Renal cortical epithelial cell (primary cell): Measurements from ENCODE around the gene TMEM106B. TPM values are rescaled to one million over a fixed set of nuclear protein-coding genes. Genes with fewer than 3 reads are reported as not detected.

ENCODE experiments used
- DNase-seq: peaks from one replicate; pipeline ENCODE4 v3.0.0-alpha.2; 2011; ENCODE audit warnings: low read depth
- total RNA-seq: library from RNA; depleted of rRNA; stranded (reverse); fragments of >200 nt; gene quantifications from 2 replicates; pipeline ENCODE4 v1.2.3, GENCODE V29; 2014

Gene TMEM106B
- total RNA-seq, 1 donor from 2014 or later, result 117 TPM

DNA sequence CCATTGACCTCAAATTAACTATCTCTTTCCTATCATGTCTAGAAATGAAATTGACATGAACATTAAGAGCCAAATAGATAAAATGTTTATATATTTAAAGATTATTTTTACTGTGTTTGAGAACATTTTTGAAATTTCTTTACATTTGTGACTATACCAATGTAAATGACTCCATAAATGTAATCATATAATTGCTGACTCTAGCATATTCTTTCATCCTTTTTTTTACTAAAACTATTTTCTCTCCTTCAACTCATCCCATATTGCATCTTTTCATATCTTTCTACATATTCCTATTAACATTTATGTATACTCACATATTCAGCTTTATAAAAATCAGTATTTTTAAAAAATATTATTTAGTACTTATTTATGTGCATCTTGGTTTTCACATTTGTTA is 16.9 kb downstream of the TMEM106B start:
- DNase-seq, result no peak

DNA sequence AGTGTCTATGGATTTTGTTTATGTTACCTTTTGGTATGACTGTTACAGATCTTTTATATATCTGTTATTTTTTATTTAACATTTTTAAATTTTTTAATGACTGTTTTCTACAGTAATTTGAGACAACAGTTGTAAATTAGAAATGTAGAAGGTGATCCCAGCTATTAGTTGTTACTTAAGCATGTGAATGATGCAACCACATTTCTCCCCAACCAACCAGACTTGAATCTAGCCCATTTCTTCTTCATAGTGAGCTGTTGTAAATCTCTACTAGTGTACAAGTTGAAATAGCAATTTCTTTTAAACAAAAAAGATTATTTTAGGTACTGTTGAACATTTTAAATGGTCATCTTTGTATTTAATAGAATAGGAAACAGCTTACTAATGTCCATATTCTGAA is 18.0 kb downstream of the TMEM106B start:
- peak; percentile 19 for DNase-seq

- no peak for DNase-seq
These were observed 20.0 kb downstream of the TMEM106B start for GRCh38 chr7:12231097-12231496.

DNA sequence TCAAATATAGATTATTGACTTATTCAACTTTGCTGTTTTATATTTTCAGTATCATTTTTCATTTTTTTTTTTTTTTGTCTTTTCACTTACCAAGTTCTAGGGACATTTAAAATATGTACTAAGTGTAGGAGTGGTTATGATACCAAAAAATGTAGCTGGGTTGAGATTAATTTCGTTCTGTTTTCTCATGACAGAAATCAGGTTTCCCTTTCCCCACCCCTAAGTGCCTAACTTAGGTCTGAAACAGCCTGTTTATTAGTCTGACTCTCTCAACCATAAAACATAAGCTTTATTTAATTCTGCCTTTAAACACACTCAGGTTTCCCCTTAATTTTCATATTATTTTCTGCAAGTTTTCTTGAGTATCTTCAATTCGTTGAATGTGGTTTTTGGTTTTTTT is 22.1 kb downstream of the TMEM106B start:
- no peak for DNase-seq

- DNase-seq, result no peak
These were observed 23.3 kb downstream of the TMEM106B start for GRCh38 chr7:12234334-12234865.

GRCh38 chr7:12235970-12236369 is 24.9 kb downstream of the TMEM106B start:
- DNase-seq, result no peak

DNA sequence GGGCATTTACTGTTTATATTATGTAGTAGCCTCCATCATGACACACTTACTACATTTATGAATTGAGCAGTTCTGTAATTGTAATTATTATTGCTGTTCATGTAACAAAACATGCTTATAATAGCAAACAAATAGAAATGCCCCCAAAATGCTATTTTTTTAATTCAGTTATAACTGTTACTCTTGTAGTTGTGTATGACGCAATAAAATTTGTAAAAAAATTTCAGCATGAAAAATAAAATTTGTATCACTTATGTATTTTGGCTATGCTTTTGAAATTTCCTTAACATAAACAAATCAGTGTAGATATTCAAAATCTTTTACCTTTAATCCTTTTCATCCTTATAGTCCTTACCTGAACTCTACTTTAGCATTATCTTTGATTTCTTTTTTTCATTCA is 25.9 kb downstream of the TMEM106B start:
- no peak for DNase-seq

DNA sequence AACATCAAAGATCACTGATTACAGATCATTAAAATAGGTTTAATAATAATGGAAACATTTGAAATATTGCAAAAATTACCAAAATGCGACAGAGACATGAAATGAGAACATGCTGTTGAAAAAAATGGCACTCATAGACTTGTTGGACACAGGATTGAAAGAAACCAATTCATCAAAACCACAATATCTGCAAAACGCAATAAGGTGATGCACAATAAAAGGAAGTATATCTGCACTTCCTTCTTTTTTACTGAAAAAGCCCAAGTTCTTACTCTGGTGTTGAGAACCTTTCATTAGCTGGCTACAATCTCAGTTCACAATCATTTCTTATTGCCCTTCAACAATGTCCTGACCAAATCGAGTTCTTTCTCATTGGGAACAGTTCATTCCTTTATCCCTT is 28.7 kb downstream of the TMEM106B start:
- no peak for DNase-seq

DNA sequence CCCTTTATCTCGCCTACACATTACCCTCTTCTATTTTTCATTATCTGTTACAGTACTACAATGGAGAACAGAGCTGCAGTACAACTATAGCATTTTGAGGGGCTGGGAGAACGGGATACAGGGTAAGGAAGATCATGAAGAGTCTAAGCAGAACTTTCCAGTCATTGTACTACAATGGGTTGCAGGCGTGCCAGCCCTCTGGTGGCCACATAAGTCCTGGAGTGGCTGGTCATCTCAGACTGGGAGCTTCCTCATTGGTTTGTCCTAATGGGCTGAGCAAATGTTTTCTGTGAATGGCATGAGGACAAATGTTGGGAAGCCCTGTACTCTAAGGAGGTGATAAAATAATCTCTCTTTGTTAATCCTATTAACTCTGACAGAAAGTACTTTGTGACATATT is 33.0 kb downstream of the TMEM106B start:
- peak; percentile 19 for DNase-seq

DNA sequence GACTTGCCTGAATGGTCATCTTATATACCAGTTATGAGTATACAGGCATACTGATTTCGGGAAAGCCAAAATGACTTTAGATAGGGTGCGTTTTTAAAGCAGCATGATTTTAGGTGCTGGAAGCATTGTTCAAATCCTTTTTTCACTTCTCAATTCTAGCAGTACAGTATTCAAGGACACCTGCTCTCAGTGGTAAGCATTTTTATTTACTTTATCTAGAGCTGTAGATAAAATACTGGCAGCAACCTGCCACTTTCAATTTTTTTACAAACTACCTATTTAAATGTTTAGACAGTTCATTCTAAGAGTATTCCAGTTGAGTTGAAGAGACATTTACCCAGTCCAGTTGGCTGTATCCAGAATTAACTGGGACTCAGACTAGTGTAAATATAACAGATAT is 33.6 kb downstream of the TMEM106B start:
- no peak for DNase-seq

GRCh38 chr7:12249706-12250105 is 38.6 kb downstream of the TMEM106B start:
- no peak for DNase-seq

DNA sequence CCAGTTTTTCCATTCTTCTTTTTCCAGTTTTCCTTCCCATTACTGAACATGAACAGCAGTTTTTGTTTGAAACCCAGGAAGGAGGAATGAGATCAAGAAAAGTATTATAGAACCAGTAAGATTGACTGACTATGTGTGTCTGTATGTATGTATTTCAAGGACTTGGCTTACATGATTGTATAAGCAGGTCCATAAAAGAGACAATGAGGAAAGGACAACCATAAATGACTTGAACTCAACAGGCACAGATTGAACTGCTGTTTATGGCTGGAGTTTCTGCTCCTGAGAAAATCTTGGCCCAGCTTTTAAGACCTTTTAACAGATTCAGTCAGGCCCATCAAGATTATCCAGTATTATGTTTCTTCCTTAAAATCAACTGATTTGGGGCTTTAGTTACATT is 39.1 kb downstream of the TMEM106B start:
- DNase-seq, result no peak

GRCh38 chr7:12256090-12256489 is 45.0 kb downstream of the TMEM106B start:
- DNase-seq, result peak; percentile 62

DNA sequence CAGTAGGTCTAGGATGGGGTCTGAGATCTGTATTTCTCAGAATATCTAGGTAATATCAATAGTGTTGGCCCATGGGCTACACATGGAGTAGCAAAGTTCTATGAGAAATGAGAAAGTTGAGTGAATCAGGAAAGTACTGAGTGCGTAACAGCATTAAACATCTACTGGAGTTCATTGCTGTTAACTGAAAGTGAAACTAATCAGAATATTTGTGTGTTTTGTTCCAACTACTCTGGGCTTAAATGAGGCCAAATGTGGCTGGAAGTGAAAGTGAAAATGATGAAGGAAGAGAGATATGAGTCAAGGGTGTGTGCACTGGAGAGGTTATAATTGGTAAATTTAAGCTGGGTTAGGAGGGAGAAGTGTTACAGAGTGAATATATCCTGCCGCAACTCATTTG is 46.5 kb downstream of the TMEM106B start:
- peak; percentile 71 for DNase-seq

- no peak for DNase-seq
These were observed 47.0 kb downstream of the TMEM106B start for GRCh38 chr7:12258074-12258473.

GRCh38 chr7:12267542-12267941 is 56.4 kb downstream of the TMEM106B start:
- no peak for DNase-seq

GRCh38 chr7:12269100-12269895 is 58.2 kb downstream of the TMEM106B start:
- DNase-seq, result no peak

DNA sequence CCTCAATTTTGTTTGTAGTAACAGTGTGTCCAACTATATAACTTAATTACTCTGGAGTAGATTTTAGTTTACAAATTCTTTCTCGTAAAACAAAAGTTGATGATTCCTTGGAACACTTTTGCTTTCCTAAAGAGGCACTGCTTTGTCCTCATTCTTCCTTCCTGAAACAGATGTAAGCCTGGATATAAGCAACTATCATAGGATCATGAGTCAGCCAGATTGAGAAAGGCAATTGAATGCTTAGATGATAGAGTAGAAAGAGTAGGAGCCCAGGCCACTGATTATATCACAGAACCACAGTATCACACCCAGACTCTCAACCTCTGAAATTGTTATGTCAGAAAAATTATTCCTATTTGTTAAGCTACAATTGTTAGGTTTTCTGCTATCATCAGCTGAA is 69.9 kb downstream of the TMEM106B start:
- DNase-seq, result peak; percentile 49

GRCh38 chr7:12287901-12288300 is 76.8 kb downstream of the TMEM106B start:
- DNase-seq, result no peak

- DNase-seq, result no peak
These were observed 78.9 kb downstream of the TMEM106B start for GRCh38 chr7:12289996-12290395.

- DNase-seq, result no peak
These were observed 79.7 kb downstream of the TMEM106B start for GRCh38 chr7:12290761-12291160.

- no peak for DNase-seq
These were observed 80.8 kb downstream of the TMEM106B start for GRCh38 chr7:12291870-12292269.
